NB4 (cell line): ENCODE data around the gene SOCS6.

ENCODE experiments used
- CTCF ChIP-seq: IDR thresholded peaks from one replicate; pipeline ENCODE4 v1.5.1; 2012; ENCODE audit warnings: low read depth, low read length
- MAX ChIP-seq: IDR thresholded peaks from 2 replicates; pipeline ENCODE4 v1.6.1; 2011; ENCODE audit warnings: low read depth, low read length
- MYC ChIP-seq: IDR thresholded peaks from 2 replicates; pipeline ENCODE4 v1.6.1; 2011; ENCODE audit warnings: low read depth, low read length
- POLR2A ChIP-seq: IDR thresholded peaks from 2 replicates; pipeline ENCODE4 v1.6.1; 2011; ENCODE audit warnings: mild to moderate bottlenecking; ENCODE audit not compliant: insufficient read length; ENCODE audit errors: extremely low read depth

- no peak for TF ChIP-seq CTCF
- TF ChIP-seq MAX, result no peak
- TF ChIP-seq POLR2A, result no peak
- TF ChIP-seq MYC, result no peak
Measured at GRCh38 chr18:70250781-70251180, 38.1 kb upstream of the SOCS6 start.
